Lower leg skin (tissue), 3 donors: ENCODE measurements around the gene RPUSD1.

ENCODE experiments used
- CTCF ChIP-seq, 3 donors: fragments of 450-650 bp; IDR thresholded peaks; one replicate each; pipeline ENCODE4 v1.5.1; 2016; ENCODE audit warnings: antibody characterized with exemption in 3 of 3, mild to moderate bottlenecking in 3 of 3, moderate library complexity in 2 of 3
- POLR2A ChIP-seq, 2 donors: fragments of 450-650 bp; IDR thresholded peaks; one replicate each; pipeline ENCODE4 v1.6.1; 2016 to 2017; ENCODE audit warnings: antibody characterized with exemption in 2 of 2, mild to moderate bottlenecking in 1 of 2, moderate library complexity in 1 of 2

GRCh38 chr16:787978-788398 is at the start of gene RPUSD1:
- TF ChIP-seq CTCF (IDR thresholded peaks at IDR 0.05) (no peak), POLR2A (IDR thresholded peaks at IDR 0.05) (no peak)
